MCF 10A (cell line): Measurements from ENCODE around the gene IL32. TPM values are rescaled to one million over a fixed set of nuclear protein-coding genes. Genes with fewer than 3 reads are reported as not detected.

Source experiments
- BruUV-seq: library from RNA; stranded (reverse); fragments of 400-500 nt; replicated peaks from 2 replicates; lab custom pipeline; 2021; lab: Mats Ljungman, UMichigan
- CTCF ChIA-PET: fragments of 300-600 bp; sonication (Branson Sonifier 250); formaldehyde crosslinking; extraction: SDS; loops from one replicate; lab custom pipeline; 2021; ENCODE audit warnings: antibody characterized with exemption, inconsistent platforms; lab: Yijun Ruan, JAX
- POLR2A ChIA-PET: fragments of 300-600, 350-650 bp; sonication (Branson Sonifier 250); formaldehyde crosslinking; extraction: SDS; loops from one replicate; lab custom pipeline; 2020; ENCODE audit warnings: antibody characterized with exemption, inconsistent platforms; lab: Yijun Ruan, JAX
- DNase-seq: peaks from one replicate; pipeline ENCODE4 v3.0.0-alpha.2; 2018; ENCODE audit not compliant: unreplicated experiment
- H3K27ac Mint-ChIP-seq: one replicate; pipeline ENCODE4 v1.8.0; 2022; ENCODE audit warnings: mild to moderate bottlenecking, low read depth, mixed read lengths; ENCODE audit not compliant: unreplicated experiment
- H3K27me3 Mint-ChIP-seq: one replicate; pipeline ENCODE4 v1.8.0; 2022; ENCODE audit warnings: mixed read lengths; ENCODE audit not compliant: insufficient read depth, unreplicated experiment
- H3K36me3 Mint-ChIP-seq: one replicate; pipeline ENCODE4 v1.8.0; 2022; ENCODE audit warnings: mild to moderate bottlenecking, moderate library complexity, mixed read lengths; ENCODE audit not compliant: insufficient read depth, unreplicated experiment
- H3K4me1 Mint-ChIP-seq: one replicate; pipeline ENCODE4 v1.8.0; 2022; ENCODE audit warnings: mixed read lengths; ENCODE audit not compliant: insufficient read depth, unreplicated experiment
- H3K4me3 Mint-ChIP-seq: one replicate; pipeline ENCODE4 v1.8.0; 2022; ENCODE audit warnings: mild to moderate bottlenecking, moderate library complexity, mixed read lengths; ENCODE audit not compliant: unreplicated experiment
- H3K9me3 Mint-ChIP-seq: one replicate; pipeline ENCODE4 v1.8.0; 2022; ENCODE audit warnings: mixed read lengths; ENCODE audit not compliant: unreplicated experiment
- CTCF ChIP-seq: fragments of 200-600 bp; IDR thresholded peaks from one replicate; pipeline ENCODE4 v1.8.0; 2022; ENCODE audit warnings: antibody characterized with exemption, mild to moderate bottlenecking; ENCODE audit not compliant: unreplicated experiment
- intact Hi-C: fragments of 100-400 bp; cut with micrococcal nuclease; formaldehyde crosslinking; loops from 2 replicates; pipeline ENCODE4 v1.14.1; 2022
- total RNA-seq: library from RNA; stranded (reverse); gene quantifications from 2 replicates; pipeline ENCODE4 v1.2.3, GENCODE V29; 2022

The IL32 gene
- total RNA-seq, 1 experiment from 2014 or later, result 29.8 TPM

- Mint-ChIP-seq H3K9me3 (no peaks in the 10 kb centered on the region), H3K27me3 (peaks cover 3% of the 10 kb centered on the region), H3K36me3 (no peaks in the 10 kb centered on the region), H3K4me1 (no peaks in the 10 kb centered on the region), H3K27ac (no peak overlapping the region), H3K4me3 (no peak overlapping the region)
- POLR2A ChIA-PET, result no interaction called here
- DNase-seq, result no peak
- intact Hi-C loops, result no loop called here
- no peak for TF ChIP-seq CTCF
- CTCF ChIA-PET, result no interaction called here
- BruUV-seq, result no TSS peak
Measured at GRCh38 chr16:3085868-3086595, 20.6 kb downstream of the IL32 start.

- intact Hi-C loops, result no loop called here
- Mint-ChIP-seq H3K4me1 (no peaks in the 10 kb centered on the region), H3K27me3 (no peaks in the 10 kb centered on the region), H3K9me3 (no peaks in the 10 kb centered on the region), H3K36me3 (no peaks in the 10 kb centered on the region), H3K4me3 (no peak overlapping the region), H3K27ac (no peak overlapping the region)
- ChIA-PET POLR2A (interaction anchor here (1.5 kb wide), 1 partner anchor 13 kb away, joined by 4 read pairs; the partner anchor contains the start of gene ZSCAN10), CTCF (no interaction called here)
- no TSS peak for BruUV-seq
- DNase-seq, result no peak
- TF ChIP-seq CTCF, result no peak
Measured at GRCh38 chr16:3086596-3087242, 21.3 kb downstream of the IL32 start.

GRCh38 chr16:3087243-3088235 is 22.1 kb downstream of the IL32 start:
- Mint-ChIP-seq H3K36me3 (no peaks in the 10 kb centered on the region), H3K27me3 (no peaks in the 10 kb centered on the region), H3K9me3 (no peaks in the 10 kb centered on the region), H3K27ac (no peak overlapping the region), H3K4me1 (no peaks in the 10 kb centered on the region), H3K4me3 (no peak overlapping the region)
- no TSS peak for BruUV-seq
- peak; percentile 26 for TF ChIP-seq CTCF
- DNase-seq, result no peak
- POLR2A ChIA-PET, result interaction anchor here (1.5 kb wide), 1 partner anchor 12 kb away, joined by 4 read pairs; the partner anchor contains the start of gene ZSCAN10
- CTCF ChIA-PET, result interaction anchor here (0.9 kb wide), 2 partner anchors 13 to 30 kb away, joined by 5 read pairs; no protein-coding TSS in a partner anchor
- intact Hi-C loops, result no loop called here
